ENCODE results near the gene SRRM2.
A peak's percentile ranks its signal among the peaks of the same experiment; 100 is the strongest.

Gene SRRM2

GRCh38 chr16:2712546-2712945 lies 39.9 kb upstream of the SRRM2 start:
- H2BK120ac ChIP-seq (ENCODE audit: low read depth, low read length), result no peak overlapping the region
- no peaks in the 10 kb centered on the region for H3K27me3 ChIP-seq (ENCODE audit: insufficient read depth, low read length, poor library complexity)
- H4K8ac ChIP-seq (ENCODE audit: low read depth, low read length), result no peak overlapping the region
- no peak overlapping the region for H2AK5ac ChIP-seq (ENCODE audit: low read length)
- no peak overlapping the region for H2BK5ac ChIP-seq (ENCODE audit: low read length)
- no peaks in the 10 kb centered on the region for H3K36me3 ChIP-seq (ENCODE audit: control insufficient read depth, insufficient read depth, low read length)
- H4K5ac ChIP-seq (ENCODE audit: low read length), result no peak overlapping the region
- H2BK15ac ChIP-seq (replicated peaks; ENCODE audit: low read depth), result no peak overlapping the region
- H3K4me2 ChIP-seq (ENCODE audit: low read length), result no peak overlapping the region
- no CpG with 5 or more reads among the region's 21 CpGs for WGBS (ENCODE audit: extremely low coverage, insufficient coverage, low lambda C conversion rate)
- no peaks in the 10 kb centered on the region for H3K4me1 ChIP-seq (ENCODE audit: control insufficient read depth, low read depth, low read length)
- no peak for DNase-seq
- H3K4me3 ChIP-seq (ENCODE audit: low read length), result no peak overlapping the region
- H3K79me1 ChIP-seq (ENCODE audit: low read length), result no peaks in the 10 kb centered on the region
- no peak overlapping the region for H3K4ac ChIP-seq (ENCODE audit: low read depth, low read length)
- H3K23ac ChIP-seq (ENCODE audit: low read length), result no peak overlapping the region
- no peak overlapping the region for H3K18ac ChIP-seq (ENCODE audit: low read length)
- H3K27ac ChIP-seq (ENCODE audit: low read depth, low read length), result no peak overlapping the region
- no peak overlapping the region for H3K56ac ChIP-seq (ENCODE audit: low read length)
- H3K9ac ChIP-seq (ENCODE audit: low read length), result no peak overlapping the region
- H3K79me2 ChIP-seq (ENCODE audit: control insufficient read depth, insufficient read depth, low read length), result no peaks in the 10 kb centered on the region

GRCh38 chr16:2713523-2713922 lies 38.9 kb upstream of the SRRM2 start:
- H3K36me3 ChIP-seq (ENCODE audit: control insufficient read depth, insufficient read depth, low read length), result no peaks in the 10 kb centered on the region
- H3K4ac ChIP-seq (ENCODE audit: low read depth, low read length), result no peak overlapping the region
- H3K56ac ChIP-seq (ENCODE audit: low read length), result no peak overlapping the region
- WGBS (ENCODE audit: extremely low coverage, insufficient coverage, low lambda C conversion rate), result no CpG with 5 or more reads among the region's 14 CpGs
- H3K27me3 ChIP-seq (ENCODE audit: insufficient read depth, low read length, poor library complexity), result no peaks in the 10 kb centered on the region
- H4K8ac ChIP-seq (ENCODE audit: low read depth, low read length), result no peak overlapping the region
- no peak overlapping the region for H2BK5ac ChIP-seq (ENCODE audit: low read length)
- no peak overlapping the region for H3K9ac ChIP-seq (ENCODE audit: low read length)
- H3K4me2 ChIP-seq (ENCODE audit: low read length), result no peak overlapping the region
- H3K4me3 ChIP-seq (ENCODE audit: low read length), result no peak overlapping the region
- no peak overlapping the region for H2AK5ac ChIP-seq (ENCODE audit: low read length)
- no peak overlapping the region for H3K23ac ChIP-seq (ENCODE audit: low read length)
- H4K5ac ChIP-seq (ENCODE audit: low read length), result no peak overlapping the region
- no peaks in the 10 kb centered on the region for H3K4me1 ChIP-seq (ENCODE audit: control insufficient read depth, low read depth, low read length)
- no peak overlapping the region for H3K18ac ChIP-seq (ENCODE audit: low read length)
- H3K79me2 ChIP-seq (ENCODE audit: control insufficient read depth, insufficient read depth, low read length), result no peaks in the 10 kb centered on the region
- no peaks in the 10 kb centered on the region for H3K79me1 ChIP-seq (ENCODE audit: low read length)
- H2BK120ac ChIP-seq (ENCODE audit: low read depth, low read length), result no peak overlapping the region
- no peak overlapping the region for H3K27ac ChIP-seq (ENCODE audit: low read depth, low read length)
- H2BK15ac ChIP-seq (replicated peaks; ENCODE audit: low read depth), result no peak overlapping the region
- no peak for DNase-seq

GRCh38 chr16:2713985-2714774 lies 38.3 kb upstream of the SRRM2 start:
- Histone ChIP-seq H3K56ac (ENCODE audit: low read length) (no peak overlapping the region), H2AK5ac (ENCODE audit: low read length) (no peak overlapping the region), H2BK5ac (ENCODE audit: low read length) (no peak overlapping the region), H3K4ac (ENCODE audit: low read depth, low read length) (no peak overlapping the region), H4K8ac (ENCODE audit: low read depth, low read length) (no peak overlapping the region), H3K27me3 (ENCODE audit: insufficient read depth, low read length, poor library complexity) (no peaks in the 10 kb centered on the region), H3K4me2 (ENCODE audit: low read length) (no peak overlapping the region), H3K79me2 (ENCODE audit: control insufficient read depth, insufficient read depth, low read length) (no peaks in the 10 kb centered on the region), H4K5ac (ENCODE audit: low read length) (no peak overlapping the region), H2BK120ac (ENCODE audit: low read depth, low read length) (no peak overlapping the region), H3K23ac (ENCODE audit: low read length) (no peak overlapping the region), H3K27ac (ENCODE audit: low read depth, low read length) (no peak overlapping the region), H3K36me3 (ENCODE audit: control insufficient read depth, insufficient read depth, low read length) (no peaks in the 10 kb centered on the region), H3K4me3 (ENCODE audit: low read length) (no peak overlapping the region), H3K9ac (ENCODE audit: low read length) (no peak overlapping the region), H3K4me1 (ENCODE audit: control insufficient read depth, low read depth, low read length) (no peaks in the 10 kb centered on the region), H3K18ac (ENCODE audit: low read length) (no peak overlapping the region), H2BK15ac (replicated peaks; ENCODE audit: low read depth) (no peak overlapping the region), H3K79me1 (ENCODE audit: low read length) (no peaks in the 10 kb centered on the region)
- WGBS (ENCODE audit: extremely low coverage, insufficient coverage, low lambda C conversion rate), result no CpG with 5 or more reads among the region's 28 CpGs
- no peak for DNase-seq

GRCh38 chr16:2715064-2715463 lies 37.4 kb upstream of the SRRM2 start:
- Histone ChIP-seq H3K4me3 (ENCODE audit: low read length) (no peak overlapping the region), H3K4ac (ENCODE audit: low read depth, low read length) (no peak overlapping the region), H3K4me2 (ENCODE audit: low read length) (no peak overlapping the region), H2BK120ac (ENCODE audit: low read depth, low read length) (no peak overlapping the region), H3K9ac (ENCODE audit: low read length) (no peak overlapping the region), H3K23ac (ENCODE audit: low read length) (no peak overlapping the region), H3K56ac (ENCODE audit: low read length) (no peak overlapping the region), H3K79me1 (ENCODE audit: low read length) (no peaks in the 10 kb centered on the region), H3K27ac (ENCODE audit: low read depth, low read length) (no peak overlapping the region), H2BK5ac (ENCODE audit: low read length) (no peak overlapping the region), H2BK15ac (replicated peaks; ENCODE audit: low read depth) (no peak overlapping the region), H3K27me3 (ENCODE audit: insufficient read depth, low read length, poor library complexity) (no peaks in the 10 kb centered on the region), H3K79me2 (ENCODE audit: control insufficient read depth, insufficient read depth, low read length) (no peaks in the 10 kb centered on the region), H3K4me1 (ENCODE audit: control insufficient read depth, low read depth, low read length) (no peaks in the 10 kb centered on the region), H3K18ac (ENCODE audit: low read length) (no peak overlapping the region), H4K8ac (ENCODE audit: low read depth, low read length) (no peak overlapping the region), H2AK5ac (ENCODE audit: low read length) (no peak overlapping the region), H4K5ac (ENCODE audit: low read length) (no peak overlapping the region), H3K36me3 (ENCODE audit: control insufficient read depth, insufficient read depth, low read length) (no peaks in the 10 kb centered on the region)
- DNase-seq, result no peak
- WGBS (ENCODE audit: extremely low coverage, insufficient coverage, low lambda C conversion rate), result 100% methylated on average over 1 of the region's 9 CpGs

GRCh38 chr16:2715519-2715918 lies 36.9 kb upstream of the SRRM2 start:
- no peak overlapping the region for H3K4ac ChIP-seq (ENCODE audit: low read depth, low read length)
- no peaks in the 10 kb centered on the region for H3K27me3 ChIP-seq (ENCODE audit: insufficient read depth, low read length, poor library complexity)
- H3K79me2 ChIP-seq (ENCODE audit: control insufficient read depth, insufficient read depth, low read length), result no peaks in the 10 kb centered on the region
- WGBS (ENCODE audit: extremely low coverage, insufficient coverage, low lambda C conversion rate), result no CpG with 5 or more reads among the region's 33 CpGs
- H3K36me3 ChIP-seq (ENCODE audit: control insufficient read depth, insufficient read depth, low read length), result no peaks in the 10 kb centered on the region
- no peak overlapping the region for H2BK120ac ChIP-seq (ENCODE audit: low read depth, low read length)
- H3K56ac ChIP-seq (ENCODE audit: low read length), result no peak overlapping the region
- no peak overlapping the region for H3K4me3 ChIP-seq (ENCODE audit: low read length)
- no peak overlapping the region for H3K4me2 ChIP-seq (ENCODE audit: low read length)
- no peak overlapping the region for H3K27ac ChIP-seq (ENCODE audit: low read depth, low read length)
- DNase-seq, result peak; percentile 59
- H4K8ac ChIP-seq (ENCODE audit: low read depth, low read length), result no peak overlapping the region
- no peak overlapping the region for H2AK5ac ChIP-seq (ENCODE audit: low read length)
- H2BK15ac ChIP-seq (replicated peaks; ENCODE audit: low read depth), result no peak overlapping the region
- no peak overlapping the region for H2BK5ac ChIP-seq (ENCODE audit: low read length)
- H4K5ac ChIP-seq (ENCODE audit: low read length), result no peak overlapping the region
- H3K4me1 ChIP-seq (ENCODE audit: control insufficient read depth, low read depth, low read length), result no peaks in the 10 kb centered on the region
- no peaks in the 10 kb centered on the region for H3K79me1 ChIP-seq (ENCODE audit: low read length)
- no peak overlapping the region for H3K9ac ChIP-seq (ENCODE audit: low read length)
- H3K18ac ChIP-seq (ENCODE audit: low read length), result no peak overlapping the region
- H3K23ac ChIP-seq (ENCODE audit: low read length), result no peak overlapping the region
